Measurements from ENCODE around the gene GLI2. TPM values are rescaled to one million over a fixed set of nuclear protein-coding genes. Genes with fewer than 3 reads are reported as not detected.
A peak's percentile ranks its signal among the peaks of the same experiment; 100 is the strongest.

Gene GLI2
- polyA plus RNA-seq, 3 donors: not detected

- Histone ChIP-seq H3K27ac (ENCODE audit: low read depth in 1 of 2, low read length in 2 of 2) (no peak overlapping the region), H3K4me3 (replicated peaks in 1 of 3; ENCODE audit: low read depth in 2 of 3, low read length in 3 of 3) (no peak overlapping the region)
- H3K4me1 Mint-ChIP-seq: peaks cover 4% of the 10 kb centered on the region
Measured at GRCh38 chr2:120738786-120739437, 3.2 kb downstream of the GLI2 start.

More at GRCh38 chr2:120738786-120739437, 3.2 kb downstream of the GLI2 start:
- H3K79me2 ChIP-seq (ENCODE audit: insufficient read depth, low read length): no peaks in the 10 kb centered on the region
- intact Hi-C loops (cut with micrococcal nuclease): no loop called here
- no peak overlapping the region for H3K9ac ChIP-seq (ENCODE audit: insufficient read depth, low read length, poor library complexity, severe bottlenecking)
- peaks cover 0 to 11% (median 0%) of the 10 kb centered on the region in 7 donors for H3K9me3 Mint-ChIP-seq
- peaks cover 0 to 1% of the 10 kb centered on the region in 2 donors for H3K36me3 Mint-ChIP-seq
- H3K4me2 ChIP-seq (replicated peaks; ENCODE audit: extremely low read depth, low read length, poor library complexity, severe bottlenecking): no peak overlapping the region
- H3K36me3 ChIP-seq (replicated peaks in 1 of 2; ENCODE audit: control insufficient read depth in 1 of 2, insufficient read depth in 2 of 2, low read length in 2 of 2): no peaks in the 10 kb centered on the region
- TF ChIP-seq CTCF (IDR thresholded peaks at IDR 0.05): no peak
- peaks cover 81 to 97% (median 86%) of the 10 kb centered on the region in 3 donors for H3K27me3 Mint-ChIP-seq (ENCODE audit: low read depth in 3 of 3)
- peaks cover 0 to 16% of the 10 kb centered on the region in 2 donors for H3K9me3 ChIP-seq (replicated peaks in 1 of 2; ENCODE audit: control insufficient read depth in 1 of 2, insufficient read depth in 1 of 2, low read length in 2 of 2)
- H3K4me3 Mint-ChIP-seq: peak overlapping the region in 1 of 2 donors; percentile 80
- no peak for DNase-seq
- H4K20me1 ChIP-seq (ENCODE audit: insufficient read depth, low read length): no peaks in the 10 kb centered on the region
- WGBS (ENCODE audit: insufficient coverage): 72% methylated on average over 7 of the region's 10 CpGs
- H3K27ac Mint-ChIP-seq: no peak overlapping the region
- H3K27me3 ChIP-seq (ENCODE audit: control insufficient read depth in 2 of 2, insufficient read depth in 2 of 2, low read length in 2 of 2): peaks cover 77 to 93% of the 10 kb centered on the region in 2 donors
- no peak overlapping the region for H2AFZ ChIP-seq (ENCODE audit: insufficient read depth, low read depth, low read length, poor library complexity, severe bottlenecking)
- H3K4me1 ChIP-seq (ENCODE audit: control insufficient read depth in 1 of 2, insufficient read depth in 2 of 2, low read length in 2 of 2): peaks cover 0 to 6% of the 10 kb centered on the region in 2 donors

Data from CD14-positive monocyte (primary cell).